Neural cell (in vitro differentiated cells): ENCODE data around the gene CCDC102A. TPM values are rescaled to one million over a fixed set of nuclear protein-coding genes. Genes with fewer than 3 reads are reported as not detected.
A peak's percentile ranks its signal among the peaks of the same experiment; 100 is the strongest.

Source experiments
- H2AFZ ChIP-seq: fragments of 200-600, 300-800 bp; sonication (generic), shearing (Covaris generic); 2 replicates; pipeline ENCODE4 v1.6.0; 2014; ENCODE audit warnings: low read depth, mild to moderate bottlenecking, antibody characterized with exemption, low read length, moderate library complexity
- H3F3A ChIP-seq: fragments of 200-600 bp; shearing (Covaris generic); 2 replicates; pipeline ENCODE4 v1.6.1; 2016; ENCODE audit warnings: mild to moderate bottlenecking, moderate library complexity, mixed read lengths, antibody characterized with exemption, low read length; ENCODE audit not compliant: insufficient read depth, poor library complexity, severe bottlenecking
- H3K27ac ChIP-seq: fragments of 200-600, 300-800 bp; sonication (generic), shearing (Covaris generic); 2 replicates; pipeline ENCODE4 v1.5.1; 2014; ENCODE audit warnings: mild to moderate bottlenecking, low read length, moderate library complexity
- H3K27me3 ChIP-seq: fragments of 300-800, 200-600 bp; sonication (generic), shearing (Covaris generic); 2 replicates; pipeline ENCODE4 v1.6.0; 2014; ENCODE audit warnings: mild to moderate bottlenecking, low read depth, low read length, moderate library complexity; ENCODE audit not compliant: insufficient read depth
- H3K36me3 ChIP-seq: fragments of 300-800, 200-600 bp; sonication (generic), shearing (Covaris generic); 2 replicates; pipeline ENCODE4 v1.5.1; 2014; ENCODE audit warnings: mild to moderate bottlenecking, antibody characterized with exemption, low read length, moderate library complexity; ENCODE audit not compliant: insufficient read depth
- H3K4me2 ChIP-seq: fragments of 300-800, 200-600 bp; sonication (generic), shearing (Covaris generic); 2 replicates; pipeline ENCODE4 v1.6.0; 2014; ENCODE audit warnings: mild to moderate bottlenecking, low read length
- H3K4me3 ChIP-seq: fragments of 300-800, 200-600 bp; sonication (generic), shearing (Covaris generic); 2 replicates; pipeline ENCODE4 v1.5.1; 2014; ENCODE audit warnings: mild to moderate bottlenecking, low read length, moderate library complexity
- H3K79me2 ChIP-seq: fragments of 200-600 bp; shearing (Covaris generic); replicated peaks from 2 replicates; pipeline ENCODE4 v1.6.0; 2014; ENCODE audit warnings: mild to moderate bottlenecking, low read length, moderate library complexity; ENCODE audit not compliant: insufficient read depth
- H3K9ac ChIP-seq: fragments of 300-800, 200-600 bp; sonication (generic), shearing (Covaris generic); 2 replicates; pipeline ENCODE4 v1.6.1; 2016; ENCODE audit warnings: mild to moderate bottlenecking, low read length, mixed read lengths
- H3K9me2 ChIP-seq: fragments of 200-600 bp; shearing (Covaris generic); 2 replicates; pipeline ENCODE4 v1.6.1; 2016; ENCODE audit warnings: mild to moderate bottlenecking, low read length, mixed read lengths; ENCODE audit not compliant: insufficient read depth
- H3K9me3 ChIP-seq: fragments of 200-600, 300-800 bp; sonication (generic), shearing (Covaris generic); 2 replicates; pipeline ENCODE4 v1.6.1; 2016; ENCODE audit warnings: mild to moderate bottlenecking, mixed run types, low read length, moderate library complexity, mixed read lengths
- H4K20me1 ChIP-seq: fragments of 200-600 bp; shearing (Covaris generic); 2 replicates; pipeline ENCODE4 v1.6.1; 2016; ENCODE audit warnings: mild to moderate bottlenecking, mixed run types; ENCODE audit not compliant: insufficient read depth
- CTCF ChIP-seq: fragments of 450-650 bp; IDR thresholded peaks from 2 replicates; pipeline ENCODE4 v1.5.1; 2014; ENCODE audit warnings: antibody characterized with exemption, mild to moderate bottlenecking, moderate library complexity; ENCODE audit not compliant: poor library complexity, severe bottlenecking
- EP300 ChIP-seq: fragments of 450-650 bp; conservative IDR thresholded peaks from 2 replicates; pipeline ENCODE4 v1.6.1; 2014; ENCODE audit warnings: antibody characterized with exemption, mild to moderate bottlenecking, moderate library complexity; ENCODE audit not compliant: poor library complexity, severe bottlenecking
- EZH2 ChIP-seq: fragments of 200-600, 300-800 bp; shearing (Covaris generic), sonication (generic); IDR thresholded peaks from 2 replicates; pipeline ENCODE4 v1.6.1; 2014; ENCODE audit warnings: antibody characterized with exemption, low read length, borderline replicate concordance, mild to moderate bottlenecking; ENCODE audit not compliant: insufficient read depth, poor library complexity, severe bottlenecking
- MXI1 ChIP-seq: fragments of 450-650 bp; conservative IDR thresholded peaks from 2 replicates; pipeline ENCODE4 v1.6.1; 2014; ENCODE audit warnings: antibody characterized with exemption, mild to moderate bottlenecking; ENCODE audit not compliant: poor library complexity, severe bottlenecking
- POLR2AphosphoS5 ChIP-seq: IDR thresholded peaks from 2 replicates; pipeline ENCODE4 v1.6.1; 2012
- RAD21 ChIP-seq: fragments of 450-650 bp; conservative IDR thresholded peaks from 2 replicates; pipeline ENCODE4 v1.6.1; 2014; ENCODE audit warnings: antibody characterized with exemption, mild to moderate bottlenecking, moderate library complexity
- REST ChIP-seq: IDR thresholded peaks from 2 replicates; pipeline ENCODE4 v1.6.1; 2012; ENCODE audit warnings: borderline replicate concordance
- SMC3 ChIP-seq: fragments of 450-650 bp; conservative IDR thresholded peaks from 2 replicates; pipeline ENCODE4 v1.6.1; 2014; ENCODE audit warnings: antibody characterized with exemption, mild to moderate bottlenecking, moderate library complexity; ENCODE audit not compliant: poor library complexity
- TAF1 ChIP-seq: IDR thresholded peaks from 2 replicates; pipeline ENCODE4 v1.6.1; 2012; ENCODE audit warnings: low read depth
- polyA plus RNA-seq: library from polyadenylated mRNA; depleted of rRNA; stranded (reverse); fragments of >200 nt; gene quantifications from 2 replicates; pipeline ENCODE4 v1.2.3, GENCODE V29; 2014

The CCDC102A gene
- polyA plus RNA-seq, 1 donor from 2014 or later, result 0.20 TPM

- Histone ChIP-seq H2AFZ (no peak within 1 kb of the TSS), H3K4me3 (peak within 1 kb of the TSS; percentile 92), H3K36me3 (no peaks in the 10 kb centered on the region), H3K27me3 (no peaks in the 10 kb centered on the region), H3K9me2 (no peaks in the 10 kb centered on the region), H4K20me1 (no peaks in the 10 kb centered on the region), H3K9me3 (no peaks in the 10 kb centered on the region), H3K9ac (peak within 1 kb of the TSS; percentile 73), H3K4me2 (peak within 1 kb of the TSS; percentile 94), H3K27ac (peak within 1 kb of the TSS; percentile 66), H3K79me2 (peaks cover 15% of the 10 kb centered on the region), H3F3A (no peaks in the 10 kb centered on the region)
- TF ChIP-seq CTCF (peak; percentile 98), EP300 (peak; percentile 35), TAF1 (peak; percentile 80), EZH2 (no peak), REST (peak; percentile 57), RAD21 (peak; percentile 63), MXI1 (peak; percentile 81), SMC3 (peak; percentile 74), POLR2AphosphoS5 (peak; percentile 100)
These were observed 74.0 kb downstream of the CCDC102A start, which contains the start of gene POLR2C for GRCh38 chr16:57462209-57462977. Gene POLR2C, plus strand, starts transcription at chr16:57462679. Its CDS starts 46 bp downstream, at chr16:57462725.

Other genes starting within 250 kb of the CCDC102A start
- not detected in 2 replicates for gene CCL22, start 177.8 kb downstream of the CCDC102A start, polyA plus RNA-seq
- gene CX3CL1, start 164.1 kb downstream of the CCDC102A start, polyA plus RNA-seq, result 3.8 and 4.9 TPM in 2 replicates
- gene CCL17, start 131.8 kb downstream of the CCDC102A start, polyA plus RNA-seq, result not detected in 2 replicates
- 117 and 131 TPM in 2 replicates for gene CIAPIN1, start 89.2 kb downstream of the CCDC102A start, polyA plus RNA-seq
- 78.7 and 95.0 TPM in 2 replicates for gene COQ9, start 89.1 kb downstream of the CCDC102A start, polyA plus RNA-seq
- 109 and 132 TPM in 2 replicates for gene POLR2C, start 73.9 kb downstream of the CCDC102A start, polyA plus RNA-seq
- 214 and 250 TPM in 2 replicates for gene DOK4, start 50.1 kb downstream of the CCDC102A start, polyA plus RNA-seq
- 0.19 and 0.58 TPM in 2 replicates for gene ADGRG5, start 6.1 kb upstream of the CCDC102A start, polyA plus RNA-seq
- gene ADGRG1, start 92.1 kb upstream of the CCDC102A start, polyA plus RNA-seq, result 80.6 and 86.8 TPM in 2 replicates
- 0.62 and 0.86 TPM in 2 replicates for gene ADGRG3, start 131.7 kb upstream of the CCDC102A start, polyA plus RNA-seq
- gene DRC7, start 158.2 kb upstream of the CCDC102A start, polyA plus RNA-seq, result 0.10 and 1.4 TPM in 2 replicates
- gene KATNB1, start 199.2 kb upstream of the CCDC102A start, polyA plus RNA-seq, result 56.4 and 57.9 TPM in 2 replicates